ENCODE results near the gene ST6GALNAC3.

Gene ST6GALNAC3

GRCh38 chr1:76668046-76668445 lies 593.5 kb downstream of the ST6GALNAC3 start:
- no peak overlapping the region for H2AFZ ChIP-seq (ENCODE audit: low read depth)
- H3K4me3 ChIP-seq (IDR thresholded peaks at IDR 0.05; ENCODE audit: insufficient read depth, low read depth, low read length) = no peak overlapping the region
- no peaks in the 10 kb centered on the region for H4K20me1 ChIP-seq (ENCODE audit: insufficient read depth)
- H3K36me3 ChIP-seq (ENCODE audit: insufficient read depth) = no peaks in the 10 kb centered on the region
- no peak overlapping the region for H3K4me2 ChIP-seq
- no peaks in the 10 kb centered on the region for H3K27me3 ChIP-seq (ENCODE audit: insufficient read depth, low read depth)
- no peak overlapping the region for H3K27ac ChIP-seq
- H3K9ac ChIP-seq = no peak overlapping the region
- H3K79me2 ChIP-seq (ENCODE audit: insufficient read depth, low read depth) = no peaks in the 10 kb centered on the region
- TF ChIP-seq CTCF (conservative IDR thresholded peaks at IDR 0.05; ENCODE audit: low read depth, low read length) = no peak
- peaks cover 12% of the 10 kb centered on the region for H3K4me1 ChIP-seq (ENCODE audit: low read depth, poor library complexity, severe bottlenecking)

GRCh38 chr1:76669131-76669530 lies 594.6 kb downstream of the ST6GALNAC3 start:
- Histone ChIP-seq H3K27me3 (ENCODE audit: insufficient read depth, low read depth) (no peaks in the 10 kb centered on the region), H3K4me2 (no peak overlapping the region), H3K36me3 (ENCODE audit: insufficient read depth) (no peaks in the 10 kb centered on the region), H3K4me1 (ENCODE audit: low read depth, poor library complexity, severe bottlenecking) (peaks cover 12% of the 10 kb centered on the region), H4K20me1 (ENCODE audit: insufficient read depth) (no peaks in the 10 kb centered on the region), H2AFZ (ENCODE audit: low read depth) (no peak overlapping the region), H3K79me2 (ENCODE audit: insufficient read depth, low read depth) (no peaks in the 10 kb centered on the region), H3K27ac (no peak overlapping the region), H3K9ac (no peak overlapping the region), H3K4me3 (IDR thresholded peaks at IDR 0.05; ENCODE audit: insufficient read depth, low read depth, low read length) (no peak overlapping the region)
- TF ChIP-seq CTCF (conservative IDR thresholded peaks at IDR 0.05; ENCODE audit: low read depth, low read length) = no peak

- H3K9ac ChIP-seq = no peak overlapping the region
- no peak overlapping the region for H2AFZ ChIP-seq (ENCODE audit: low read depth)
- H3K27ac ChIP-seq = no peak overlapping the region
- H3K27me3 ChIP-seq (ENCODE audit: insufficient read depth, low read depth) = no peaks in the 10 kb centered on the region
- no peak for TF ChIP-seq CTCF (conservative IDR thresholded peaks at IDR 0.05; ENCODE audit: low read depth, low read length)
- H3K4me2 ChIP-seq = no peak overlapping the region
- H3K4me1 ChIP-seq (ENCODE audit: low read depth, poor library complexity, severe bottlenecking) = peaks cover 12% of the 10 kb centered on the region
- H3K36me3 ChIP-seq (ENCODE audit: insufficient read depth) = no peaks in the 10 kb centered on the region
- no peak overlapping the region for H3K4me3 ChIP-seq (IDR thresholded peaks at IDR 0.05; ENCODE audit: insufficient read depth, low read depth, low read length)
- no peaks in the 10 kb centered on the region for H4K20me1 ChIP-seq (ENCODE audit: insufficient read depth)
- no peaks in the 10 kb centered on the region for H3K79me2 ChIP-seq (ENCODE audit: insufficient read depth, low read depth)
Observed at GRCh38 chr1:76669624-76670315, 595.2 kb downstream of the ST6GALNAC3 start.

- Histone ChIP-seq H2AFZ (ENCODE audit: low read depth) (no peak overlapping the region), H3K79me2 (ENCODE audit: insufficient read depth, low read depth) (no peaks in the 10 kb centered on the region), H3K4me1 (ENCODE audit: low read depth, poor library complexity, severe bottlenecking) (no peaks in the 10 kb centered on the region), H3K27ac (no peak overlapping the region), H3K4me3 (IDR thresholded peaks at IDR 0.05; ENCODE audit: insufficient read depth, low read depth, low read length) (no peak overlapping the region), H4K20me1 (ENCODE audit: insufficient read depth) (no peaks in the 10 kb centered on the region), H3K36me3 (ENCODE audit: insufficient read depth) (no peaks in the 10 kb centered on the region), H3K9ac (no peak overlapping the region), H3K4me2 (no peak overlapping the region), H3K27me3 (ENCODE audit: insufficient read depth, low read depth) (no peaks in the 10 kb centered on the region)
- TF ChIP-seq CTCF (conservative IDR thresholded peaks at IDR 0.05; ENCODE audit: low read depth, low read length) = no peak
Observed at GRCh38 chr1:76674689-76675210, 600.2 kb downstream of the ST6GALNAC3 start.

Data from KMS-11 (cell line).